PC-9 (cell line): ENCODE results near the gene CRELD1. TPM values are rescaled to one million over a fixed set of nuclear protein-coding genes. Genes with fewer than 3 reads are reported as not detected.

Experiments used
- BruUV-seq: library from RNA; stranded (reverse); fragments of 400-500 nt; replicated peaks from 2 replicates; lab custom pipeline; 2021; lab: Mats Ljungman, UMichigan
- CTCF ChIA-PET: fragments of 300-600 bp; sonication (Branson Sonifier 250); formaldehyde crosslinking; loops from one replicate; lab custom pipeline; 2022; ENCODE audit warnings: antibody characterized with exemption; lab: Charles Lee
- POLR2A ChIA-PET: fragments of 300-600 bp; sonication (Branson Sonifier 250); formaldehyde crosslinking; loops from one replicate; lab custom pipeline; 2022; ENCODE audit warnings: antibody characterized with exemption; ENCODE audit not compliant: unreplicated experiment; lab: Charles Lee
- DNase-seq, 2 experiments: peaks; one replicate each; pipeline versions ENCODE4 v3.0.0 to v3.0.0-alpha.2; 2015 to 2022; ENCODE audit warnings: mixed read lengths in 1 of 2
- H2AFZ ChIP-seq: fragments of 200-600 bp; sonication (generic); 2 replicates; pipeline ENCODE4 v1.8.1; 2017; ENCODE audit warnings: antibody characterized with exemption
- H3F3A ChIP-seq: fragments of 200-600 bp; sonication (generic); 2 replicates; pipeline ENCODE4 v1.8.1; 2017; ENCODE audit warnings: antibody characterized with exemption, mild to moderate bottlenecking, low read depth; ENCODE audit not compliant: insufficient read depth
- H3K27ac ChIP-seq: fragments of 200-600 bp; sonication (generic); 2 replicates; pipeline ENCODE4 v1.6.1; 2016; ENCODE audit warnings: mixed run types
- H3K27me3 ChIP-seq: fragments of 200-600 bp; sonication (generic); 2 replicates; pipeline ENCODE4 v1.6.1; 2016; ENCODE audit warnings: low read depth, mixed run types; ENCODE audit not compliant: insufficient read depth
- H3K36me3 ChIP-seq: fragments of 200-600 bp; sonication (generic); 2 replicates; pipeline ENCODE4 v1.6.1; 2016; ENCODE audit warnings: low read depth, mixed run types
- H3K4me1 ChIP-seq: fragments of 200-600 bp; sonication (generic); replicated peaks from 2 replicates; pipeline ENCODE4 v1.6.1; 2016; ENCODE audit warnings: mixed run types; ENCODE audit not compliant: insufficient read depth
- H3K4me2 ChIP-seq: fragments of 200-600 bp; sonication (generic); 2 replicates; pipeline ENCODE4 v1.6.1; 2017; ENCODE audit warnings: mixed run types
- H3K4me3 ChIP-seq: fragments of 200-600 bp; sonication (generic); 2 replicates; pipeline ENCODE4 v1.6.1; 2016; ENCODE audit warnings: mixed run types
- H3K79me2 ChIP-seq: fragments of 200-600 bp; sonication (generic); 2 replicates; pipeline ENCODE4 v1.6.1; 2017; ENCODE audit warnings: low read depth, mixed run types
- H3K9me2 ChIP-seq: fragments of 200-600 bp; sonication (generic); 2 replicates; pipeline ENCODE4 v1.8.1; 2017; ENCODE audit warnings: mild to moderate bottlenecking; ENCODE audit not compliant: insufficient read depth
- H3K9me3 ChIP-seq: fragments of 200-600 bp; sonication (generic); 2 replicates; pipeline ENCODE4 v1.8.1; 2016; ENCODE audit warnings: low read depth; ENCODE audit not compliant: insufficient read depth
- H4K20me1 ChIP-seq: fragments of 200-600 bp; sonication (generic); 2 replicates; pipeline ENCODE4 v1.8.1; 2017; ENCODE audit not compliant: insufficient read depth
- CTCF ChIP-seq: fragments of 200-600 bp; sonication (generic); conservative IDR thresholded peaks from 2 replicates; pipeline ENCODE4 v1.6.1; 2017; ENCODE audit warnings: mixed run types, antibody characterized with exemption, mild to moderate bottlenecking, moderate library complexity
- EZH2 ChIP-seq: fragments of 200-600 bp; sonication (generic); IDR thresholded peaks from 2 replicates; pipeline ENCODE4 v1.8.0; 2017; ENCODE audit warnings: antibody characterized with exemption, low read depth
- intact Hi-C: fragments of 100-400 bp; cut with micrococcal nuclease; formaldehyde crosslinking; loops from one replicate; pipeline ENCODE4 v1.10.0; 2022; ENCODE audit not compliant: unreplicated experiment
- total RNA-seq: library from RNA; stranded (reverse); gene quantifications from 2 replicates; pipeline ENCODE4 v1.2.3, GENCODE V29; 2021

CRELD1 gene
- total RNA-seq, 1 experiment from 2014 or later: 30.7 TPM

- Histone ChIP-seq H3F3A (peaks cover 45% of the 10 kb centered on the region), H3K36me3 (0 out of 2 replicates have a peak, but pooled peaks cover 3% of the 10 kb centered on the region), H3K9me3 (no peaks in the 10 kb centered on the region), H3K4me3 (no peak overlapping the region; the same call in 1 of the 2 replicates), H3K27me3 (no peaks in the 10 kb centered on the region), H4K20me1 (no peaks in the 10 kb centered on the region), H3K79me2 (no peaks in the 10 kb centered on the region), H3K4me1 (peaks cover 59% of the 10 kb centered on the region), H3K4me2 (peak overlapping the region; percentile 80), H2AFZ (no peak overlapping the region), H3K27ac (no peak overlapping the region), H3K9me2 (no peaks in the 10 kb centered on the region)
- no peak for DNase-seq
- TF ChIP-seq EZH2 (no peak), CTCF (no peak)
- CTCF ChIA-PET: no interaction called here
- intact Hi-C loops: no loop called here
- POLR2A ChIA-PET: no interaction called here
- no TSS peak for BruUV-seq
These were observed 31.7 kb upstream of the CRELD1 start for GRCh38 chr3:9901967-9902366.

DNA sequence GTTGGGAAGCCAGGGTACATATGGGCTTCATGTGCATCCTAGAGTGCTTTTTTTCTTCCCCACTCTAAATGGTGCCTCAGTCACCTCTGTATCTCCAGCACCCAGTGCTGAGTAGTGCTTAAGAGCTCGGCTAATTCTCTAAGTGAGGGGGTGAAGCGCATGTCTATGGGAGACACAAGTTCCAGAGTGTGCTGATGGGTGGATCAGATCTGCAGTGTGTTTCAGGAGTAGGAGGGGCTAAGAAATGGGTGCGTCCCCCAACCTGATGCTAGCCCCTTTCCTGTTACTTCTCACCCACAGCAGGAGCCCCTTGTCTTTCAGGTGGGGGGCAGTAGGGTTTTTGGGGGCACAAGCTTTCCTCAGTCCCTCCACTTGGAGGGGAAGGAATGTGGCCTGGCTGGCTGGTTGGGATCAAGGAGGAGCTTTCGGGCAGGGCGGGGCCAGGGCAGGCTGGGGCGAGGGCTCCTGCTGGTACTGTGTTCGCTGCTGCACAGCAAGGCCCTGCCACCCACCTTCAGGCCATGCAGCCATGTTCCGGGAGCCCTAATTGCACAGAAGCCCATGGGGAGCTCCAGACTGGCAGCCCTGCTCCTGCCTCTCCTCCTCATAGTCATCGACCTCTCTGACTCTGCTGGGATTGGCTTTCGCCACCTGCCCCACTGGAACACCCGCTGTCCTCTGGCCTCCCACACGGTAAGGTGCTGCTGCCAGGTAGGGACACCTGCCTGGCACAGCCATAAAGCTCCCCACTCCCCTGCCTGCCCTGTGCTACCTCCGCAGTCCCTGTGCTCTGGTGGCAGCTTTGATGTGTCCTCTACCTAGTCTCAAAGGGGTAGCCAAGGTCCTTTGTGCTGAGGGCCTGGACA lies 31.0 kb upstream of the CRELD1 start, which contains the start of gene IL17RE:
TSS of gene IL17RE (plus strand) at position 477 of the 866 bp plus-strand sequence. CDS start at position 562, 85 bp downstream.
- Histone ChIP-seq H3K27ac (peak within 1 kb of the TSS; percentile 25), H2AFZ (no peak within 1 kb of the TSS), H3K4me2 (peak within 1 kb of the TSS; percentile 80), H3K79me2 (no peaks in the 10 kb centered on the region), H4K20me1 (no peaks in the 10 kb centered on the region), H3K4me1 (peaks cover 53% of the 10 kb centered on the region), H3K4me3 (peak within 1 kb of the TSS; percentile 50; the same call in 1 of the 2 replicates), H3K27me3 (no peaks in the 10 kb centered on the region), H3K36me3 (0 out of 2 replicates have a peak, but pooled peaks cover 3% of the 10 kb centered on the region), H3K9me2 (no peaks in the 10 kb centered on the region), H3F3A (peaks cover 38% of the 10 kb centered on the region), H3K9me3 (no peaks in the 10 kb centered on the region)
- DNase-seq: peak in 1 of 2 experiments; percentile 61
- no TSS peak for BruUV-seq
- POLR2A ChIA-PET: interaction anchor here (0.7 kb wide), 2 partner anchors 10 to 43 kb away, joined by 5 to 9 read pairs; no protein-coding TSS in a partner anchor
- CTCF ChIA-PET: interaction anchor here (0.7 kb wide), 1 partner anchor 28 kb away, joined by 3 read pairs; no protein-coding TSS in a partner anchor
- intact Hi-C loops: no loop called here
- TF ChIP-seq CTCF: no peak

- Histone ChIP-seq H3K36me3 (0 out of 2 replicates have a peak, but pooled peaks cover 3% of the 10 kb centered on the region), H3F3A (peaks cover 32% of the 10 kb centered on the region), H3K27me3 (no peaks in the 10 kb centered on the region), H3K27ac (peak overlapping the region; percentile 25), H3K9me2 (no peaks in the 10 kb centered on the region), H3K9me3 (no peaks in the 10 kb centered on the region), H3K4me1 (peaks cover 46% of the 10 kb centered on the region), H3K4me2 (peak overlapping the region; percentile 80), H2AFZ (no peak overlapping the region), H3K79me2 (no peaks in the 10 kb centered on the region), H4K20me1 (no peaks in the 10 kb centered on the region), H3K4me3 (peak overlapping the region; percentile 50; the same call in 1 of the 2 replicates)
- CTCF ChIA-PET: interaction anchor here (0.7 kb wide), 1 partner anchor 28 kb away, joined by 3 read pairs; no protein-coding TSS in a partner anchor
- DNase-seq: no peak
- no peak for TF ChIP-seq EZH2
- TF ChIP-seq CTCF: no peak
- no TSS peak for BruUV-seq
- intact Hi-C loops: no loop called here
- POLR2A ChIA-PET: interaction anchor here (0.7 kb wide), 1 partner anchor 9 kb away, joined by 9 read pairs; no protein-coding TSS in a partner anchor
These were observed 30.4 kb upstream of the CRELD1 start for GRCh38 chr3:9903238-9903624.
